OCI-LY3 (cell line): Measurements from ENCODE around the gene COL4A2.

Experiments used
- EZH2phosphoT487 ChIP-seq: fragments of 200-600 bp; shearing (Covaris generic); IDR thresholded peaks from 2 replicates; pipeline ENCODE4 v1.6.1; 2018; ENCODE audit warnings: antibody characterized with exemption, mixed run types, low read depth
- TF ChIP-seq, protein P1 (sequence below): fragments of 200-600, 300-600 bp; sonication (generic); IDR thresholded peaks from 2 replicates; pipeline ENCODE4 v1.5.1; 2014; ENCODE audit warnings: antibody characterized with exemption, low read length, low read depth

DNA sequence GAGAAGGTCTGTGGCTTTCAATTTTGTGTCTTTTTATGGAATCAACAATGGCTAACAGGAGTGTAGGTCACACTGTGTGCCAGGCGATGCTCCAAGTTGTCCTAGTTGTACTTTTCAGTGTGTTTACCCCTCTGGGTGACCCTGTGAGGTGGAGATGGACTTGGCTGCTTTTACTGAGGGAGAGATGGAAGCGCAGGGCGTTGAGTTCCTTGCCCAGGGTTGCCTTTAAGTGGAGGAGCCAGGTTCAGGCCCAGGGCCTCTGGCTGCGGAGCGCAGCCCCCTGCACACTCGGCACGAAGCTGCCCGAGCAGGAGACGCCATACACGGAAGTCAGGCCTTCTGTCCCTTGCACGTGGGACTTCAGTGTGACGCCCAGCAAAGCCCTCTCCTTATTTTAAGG lies 141.6 kb downstream of the COL4A2 start:
- TF ChIP-seq, protein P1, sequence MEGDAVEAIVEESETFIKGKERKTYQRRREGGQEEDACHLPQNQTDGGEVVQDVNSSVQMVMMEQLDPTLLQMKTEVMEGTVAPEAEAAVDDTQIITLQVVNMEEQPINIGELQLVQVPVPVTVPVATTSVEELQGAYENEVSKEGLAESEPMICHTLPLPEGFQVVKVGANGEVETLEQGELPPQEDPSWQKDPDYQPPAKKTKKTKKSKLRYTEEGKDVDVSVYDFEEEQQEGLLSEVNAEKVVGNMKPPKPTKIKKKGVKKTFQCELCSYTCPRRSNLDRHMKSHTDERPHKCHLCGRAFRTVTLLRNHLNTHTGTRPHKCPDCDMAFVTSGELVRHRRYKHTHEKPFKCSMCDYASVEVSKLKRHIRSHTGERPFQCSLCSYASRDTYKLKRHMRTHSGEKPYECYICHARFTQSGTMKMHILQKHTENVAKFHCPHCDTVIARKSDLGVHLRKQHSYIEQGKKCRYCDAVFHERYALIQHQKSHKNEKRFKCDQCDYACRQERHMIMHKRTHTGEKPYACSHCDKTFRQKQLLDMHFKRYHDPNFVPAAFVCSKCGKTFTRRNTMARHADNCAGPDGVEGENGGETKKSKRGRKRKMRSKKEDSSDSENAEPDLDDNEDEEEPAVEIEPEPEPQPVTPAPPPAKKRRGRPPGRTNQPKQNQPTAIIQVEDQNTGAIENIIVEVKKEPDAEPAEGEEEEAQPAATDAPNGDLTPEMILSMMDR, result no peak
- no peak for TF ChIP-seq EZH2phosphoT487
